HUES64 (cell line): Measurements from ENCODE around the gene RPL4.
"Not testable (repeated sequence)": the region's sequence is repeated elsewhere in the genome, so short reads cannot be mapped to it uniquely, and the experiment has no call there.

ENCODE experiments used
- H3K27ac ChIP-seq: 2 replicates; pipeline ENCODE4 v1.7.0; 2013; ENCODE audit warnings: low read depth, low read length, inconsistent platforms
- H3K27me3 ChIP-seq: 2 replicates; pipeline ENCODE4 v1.6.1; 2013; ENCODE audit warnings: mild to moderate bottlenecking, low read length; ENCODE audit not compliant: insufficient read depth
- H3K36me3 ChIP-seq: 2 replicates; pipeline ENCODE4 v1.6.1; 2013; ENCODE audit warnings: mild to moderate bottlenecking, low read length; ENCODE audit not compliant: insufficient read depth
- H3K4me1 ChIP-seq: 2 replicates; pipeline ENCODE4 v1.6.1; 2013; ENCODE audit warnings: mild to moderate bottlenecking, low read length, moderate library complexity; ENCODE audit not compliant: insufficient read depth
- H3K4me3 ChIP-seq: 2 replicates; pipeline ENCODE4 v1.5.1; 2013; ENCODE audit warnings: mild to moderate bottlenecking, low read length, moderate library complexity
- H3K9ac ChIP-seq: 2 replicates; pipeline ENCODE4 v1.6.1; 2013; ENCODE audit warnings: mild to moderate bottlenecking, low read depth, low read length
- H3K9me3 ChIP-seq: 2 replicates; pipeline ENCODE4 v1.6.1; 2013; ENCODE audit warnings: low read depth, low read length; ENCODE audit not compliant: insufficient read depth
- WGBS: fragments of 150-250, 120-280 bp; methylation state at CpG from one replicate; pipeline ENCODE4 v1.1.7; 2013; ENCODE audit warnings: missing lambda C conversion rate; 5-methylcytosine and 5-hydroxymethylcytosine counted together

RPL4 gene

GRCh38 chr15:66503780-66504562, 684 bp downstream of the RPL4 start:
- Histone ChIP-seq H3K36me3 (peaks cover 57% of the 10 kb centered on the region), H3K4me3 (peak overlapping the region; percentile 92), H3K27me3 (no peaks in the 10 kb centered on the region), H3K9me3 (no peaks in the 10 kb centered on the region), H3K4me1 (no peaks in the 10 kb centered on the region), H3K27ac (peak overlapping the region; percentile 97), H3K9ac (peak overlapping the region; percentile 99)
- 0% methylated on average over 12 of the region's 12 CpGs for WGBS

GRCh38 chr15:66503041-66503648, 1.5 kb downstream of the RPL4 start:
- H3K9me3 ChIP-seq, H3K27me3 ChIP-seq, H3K4me1 ChIP-seq: not testable (repeated sequence)
- Histone ChIP-seq H3K36me3 (peaks cover 61% of the 10 kb centered on the region), H3K27ac (peak overlapping the region; percentile 97), H3K4me3 (peak overlapping the region; percentile 92), H3K9ac (peak overlapping the region; percentile 99)
- WGBS, result 63% methylated on average over 13 of the region's 13 CpGs

- no peaks in the 10 kb centered on the region for H3K27me3 ChIP-seq
- H3K4me1 ChIP-seq, result no peaks in the 10 kb centered on the region
- peaks cover 63% of the 10 kb centered on the region for H3K36me3 ChIP-seq
- no peaks in the 10 kb centered on the region for H3K9me3 ChIP-seq
- peak overlapping the region; percentile 47; the same call in 1 of the 2 replicates for H3K27ac ChIP-seq
- H3K9ac ChIP-seq, result peak overlapping the region; percentile 99
- peak overlapping the region; percentile 92 for H3K4me3 ChIP-seq
- WGBS, result 92% methylated on average over 10 of the region's 10 CpGs
Observed at GRCh38 chr15:66502491-66502890, 2.2 kb downstream of the RPL4 start.

DNA sequence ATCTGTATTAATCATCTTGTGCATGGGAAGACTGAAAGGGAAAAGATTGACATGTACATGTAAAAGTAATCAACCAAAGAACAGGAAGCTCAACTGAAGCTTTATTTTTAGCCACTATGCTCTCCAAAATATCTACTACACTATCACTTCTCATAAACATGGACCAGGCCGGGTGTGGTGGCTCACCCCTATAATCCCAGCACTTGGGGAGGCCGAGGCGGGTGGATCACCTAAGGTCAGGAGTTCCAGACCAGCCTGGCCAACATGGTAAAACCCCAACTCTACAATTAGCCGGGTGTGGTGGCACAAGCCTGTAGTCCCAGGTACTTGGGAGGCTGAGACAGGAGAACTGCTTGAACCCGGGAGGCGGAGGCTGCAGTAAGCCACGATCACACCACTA, 4.3 kb downstream of the RPL4 start:
- not testable (repeated sequence) for H3K27me3 ChIP-seq, H3K4me1 ChIP-seq, H3K9ac ChIP-seq, H3K4me3 ChIP-seq, H3K9me3 ChIP-seq
- H3K36me3 ChIP-seq, result peaks cover 70% of the 10 kb centered on the region
- H3K27ac ChIP-seq, result peak overlapping the region; percentile 16; the same call in 1 of the 2 replicates
- 97% methylated on average over 7 of the region's 7 CpGs for WGBS

DNA sequence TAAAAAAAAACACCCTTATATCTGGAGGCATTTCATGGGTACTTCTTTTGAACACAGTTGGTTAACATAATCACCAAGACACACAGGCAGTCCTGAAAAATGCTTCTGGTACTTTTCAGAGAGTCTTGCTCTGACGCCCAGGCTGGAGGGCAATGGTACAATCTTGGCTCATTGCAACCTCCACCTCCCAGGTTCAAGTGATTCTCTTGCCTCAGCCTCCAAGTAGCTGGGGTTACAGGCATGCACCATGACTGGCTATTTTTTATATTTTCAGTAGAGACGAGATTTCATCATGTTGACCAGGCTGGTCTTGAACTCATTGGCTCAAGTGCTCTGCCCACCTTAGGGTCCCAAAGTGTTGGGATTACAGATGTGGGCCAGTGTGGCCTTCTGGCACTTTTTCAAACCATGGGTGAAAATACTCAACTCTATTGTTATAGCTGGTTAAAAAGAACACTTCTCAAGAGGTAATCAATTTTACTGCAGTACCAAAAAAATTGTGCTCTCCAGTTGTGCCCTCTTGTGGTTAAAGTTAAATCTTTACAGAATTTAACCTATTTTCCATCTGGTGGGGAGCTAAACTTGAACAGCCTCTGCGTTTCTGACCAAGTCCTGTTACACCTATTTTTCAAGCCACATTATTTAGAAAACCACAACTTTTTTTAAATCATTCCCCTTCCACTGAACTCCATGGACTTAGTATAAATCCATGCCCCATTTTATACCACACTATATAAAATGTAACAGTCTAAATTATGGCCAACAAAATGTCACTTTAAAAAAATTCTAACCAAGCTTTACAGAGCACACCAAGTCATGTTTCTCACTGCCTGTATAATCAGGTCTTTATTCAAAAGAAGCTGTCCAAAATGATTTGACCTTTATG, 5.9 kb downstream of the RPL4 start:
- WGBS, result 86% methylated on average over 3 of the region's 3 CpGs
- Histone ChIP-seq H3K4me3 (no peak overlapping the region), H3K36me3 (peaks cover 80% of the 10 kb centered on the region), H3K27me3 (no peaks in the 10 kb centered on the region), H3K9me3 (no peaks in the 10 kb centered on the region), H3K27ac (peak overlapping the region; percentile 37; the same call in 1 of the 2 replicates), H3K9ac (no peak overlapping the region), H3K4me1 (no peaks in the 10 kb centered on the region; the same call in 1 of the 2 replicates)

DNA sequence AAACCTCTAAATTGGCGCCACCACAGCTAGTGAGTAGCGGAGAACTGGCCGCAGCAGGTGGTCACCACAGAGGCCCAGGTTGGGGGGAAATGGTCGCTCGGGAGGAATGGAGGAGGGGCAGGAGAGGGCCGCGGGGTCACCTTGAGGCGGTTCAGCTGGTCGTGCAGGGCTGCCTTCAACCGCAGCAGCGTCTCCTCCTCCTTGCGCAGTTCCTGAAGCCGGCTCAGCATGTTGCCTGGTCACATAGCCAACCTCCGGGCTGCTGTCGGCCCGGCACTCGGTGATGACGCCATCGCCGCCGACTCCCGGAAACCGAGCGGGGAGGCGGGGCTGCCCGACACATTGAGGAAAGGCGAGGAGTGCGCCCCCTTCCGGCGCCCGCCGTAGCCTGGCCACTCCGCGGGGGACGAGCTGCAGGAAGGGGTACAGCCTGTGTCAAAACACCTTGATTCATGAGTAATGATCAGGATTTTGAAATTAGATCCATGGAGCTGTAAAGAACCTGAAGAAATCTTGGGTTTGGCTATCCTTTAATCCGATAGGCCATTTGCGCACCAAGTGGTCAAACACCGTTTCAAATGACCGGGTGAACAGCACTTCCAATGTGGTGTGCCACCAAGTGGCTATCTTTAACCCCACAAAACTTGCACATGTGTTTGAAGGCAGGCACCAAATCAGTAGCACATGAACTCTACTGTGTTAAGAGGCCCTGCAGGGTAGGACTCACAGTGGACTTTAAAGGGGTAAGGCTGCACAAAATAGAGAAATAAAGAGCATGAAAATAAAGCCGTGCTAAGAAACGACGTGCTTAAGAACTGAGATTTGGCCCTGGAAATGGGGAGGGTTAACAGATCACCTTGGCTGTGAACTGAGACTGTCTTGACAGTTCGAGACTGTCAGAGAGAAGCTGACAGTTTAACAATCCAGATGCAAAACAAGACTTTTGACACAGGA, 6.9 kb downstream of the RPL4 start, which contains the start of gene SNAPC5:
Gene SNAPC5, minus strand, starts transcription at position 261 of the 954 bp plus-strand sequence. Its CDS starts 31 bp downstream, at position 230.
- Histone ChIP-seq H3K27me3 (no peaks in the 10 kb centered on the region), H3K9ac (peak within 1 kb of the TSS; percentile 98), H3K4me3 (peak within 1 kb of the TSS; percentile 88), H3K4me1 (no peaks in the 10 kb centered on the region; the same call in 1 of the 2 replicates), H3K36me3 (peaks cover 80% of the 10 kb centered on the region), H3K27ac (peak within 1 kb of the TSS; percentile 99), H3K9me3 (no peaks in the 10 kb centered on the region)
- WGBS, result 11% methylated on average over 43 of the region's 43 CpGs

DNA sequence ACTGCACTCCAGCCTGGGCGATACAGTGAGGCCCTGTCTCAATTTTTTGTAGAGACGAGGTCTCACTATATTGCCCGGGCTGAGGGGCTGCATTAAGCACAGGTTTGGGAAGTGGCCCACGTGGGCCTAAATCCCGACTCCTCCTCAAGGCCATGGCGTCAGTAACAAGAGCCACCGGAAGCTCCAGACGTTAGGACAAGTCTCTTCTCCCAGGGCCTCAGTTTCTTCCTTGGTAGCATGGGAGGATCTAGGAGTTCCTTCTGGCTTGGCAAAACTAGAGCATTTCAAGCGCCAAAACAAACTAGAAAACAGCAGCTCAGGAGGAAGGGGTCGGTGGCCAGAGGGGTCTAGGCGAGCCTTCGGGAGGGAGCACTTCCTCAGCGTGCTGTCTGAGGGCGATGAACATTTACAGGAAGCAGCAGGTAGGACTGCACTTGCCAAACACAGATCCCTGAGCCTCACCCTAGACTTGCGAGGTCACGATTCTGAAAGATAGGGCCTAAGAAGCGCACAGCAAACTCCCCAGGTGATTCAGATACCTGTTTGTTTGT, 7.6 kb downstream of the RPL4 start:
- no peaks in the 10 kb centered on the region for H3K27me3 ChIP-seq
- WGBS, result 48% methylated on average over 17 of the region's 17 CpGs
- peak overlapping the region; percentile 99 for H3K27ac ChIP-seq
- H3K4me1 ChIP-seq, result no peaks in the 10 kb centered on the region; the same call in 1 of the 2 replicates
- H3K9ac ChIP-seq, result peak overlapping the region; percentile 98
- H3K36me3 ChIP-seq, result peaks cover 80% of the 10 kb centered on the region
- peak overlapping the region; percentile 88 for H3K4me3 ChIP-seq
- no peaks in the 10 kb centered on the region for H3K9me3 ChIP-seq

DNA sequence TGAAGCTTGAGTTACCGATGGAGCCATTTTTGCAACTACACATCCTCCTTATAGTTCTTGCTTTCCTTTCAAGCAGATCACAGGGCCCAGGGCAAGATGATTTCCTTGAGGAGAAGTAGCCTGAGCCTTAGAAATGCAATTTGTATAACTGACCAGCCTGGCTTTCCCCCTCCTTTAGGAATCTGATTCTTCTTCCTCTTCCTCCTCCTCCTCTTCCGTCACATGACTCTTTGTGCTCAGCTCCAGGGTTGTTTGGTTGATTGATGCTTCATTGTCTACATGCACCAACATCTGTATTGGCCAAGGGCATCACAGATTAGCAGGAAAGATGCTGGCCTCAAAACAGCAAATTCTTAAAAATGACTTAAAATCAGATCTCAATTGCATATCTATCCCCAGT, 10.4 kb downstream of the RPL4 start:
- no peaks in the 10 kb centered on the region for H3K9me3 ChIP-seq
- H3K36me3 ChIP-seq, result peaks cover 80% of the 10 kb centered on the region
- H3K4me3 ChIP-seq, result no peak overlapping the region
- no peaks in the 10 kb centered on the region; the same call in 1 of the 2 replicates for H3K4me1 ChIP-seq
- 97% methylated on average over 2 of the region's 2 CpGs for WGBS
- no peak overlapping the region for H3K9ac ChIP-seq
- no peaks in the 10 kb centered on the region for H3K27me3 ChIP-seq
- no peak overlapping the region for H3K27ac ChIP-seq

- H3K4me3 ChIP-seq, result no peak overlapping the region
- no peak overlapping the region for H3K27ac ChIP-seq
- no peaks in the 10 kb centered on the region for H3K9me3 ChIP-seq
- 90% methylated on average over 3 of the region's 3 CpGs for WGBS
- no peaks in the 10 kb centered on the region for H3K27me3 ChIP-seq
- no peak overlapping the region for H3K9ac ChIP-seq
- H3K36me3 ChIP-seq, result peaks cover 92% of the 10 kb centered on the region
- no peaks in the 10 kb centered on the region; the same call in 1 of the 2 replicates for H3K4me1 ChIP-seq
Observed at GRCh38 chr15:66491846-66492245, 12.8 kb downstream of the RPL4 start.
